Retina (tissue), 1 donor: ENCODE measurements around the gene TEX22.

Source experiments
- DNase-seq: peaks from one replicate; pipeline ENCODE4 v3.0.0-alpha.2; 2016

The TEX22 gene

GRCh38 chr14:105422695-105423487 lies 24.6 kb downstream of the TEX22 start:
- DNase-seq, result no peak

- no peak for DNase-seq
These were observed 25.3 kb downstream of the TEX22 start for GRCh38 chr14:105423488-105424195.

- DNase-seq, result no peak
These were observed 26.5 kb downstream of the TEX22 start for GRCh38 chr14:105424861-105425260.

GRCh38 chr14:105425823-105426247 lies 27.5 kb downstream of the TEX22 start:
- DNase-seq, result no peak

GRCh38 chr14:105426416-105427130 lies 28.2 kb downstream of the TEX22 start:
- no peak for DNase-seq

GRCh38 chr14:105427412-105427811 lies 29.1 kb downstream of the TEX22 start:
- no peak for DNase-seq

GRCh38 chr14:105427936-105428485 lies 29.7 kb downstream of the TEX22 start:
- no peak for DNase-seq

- no peak for DNase-seq
These were observed 31.7 kb downstream of the TEX22 start for GRCh38 chr14:105430042-105430441.

- DNase-seq, result no peak
These were observed 32.2 kb downstream of the TEX22 start for GRCh38 chr14:105430565-105430964.

GRCh38 chr14:105431256-105431655 lies 32.9 kb downstream of the TEX22 start:
- no peak for DNase-seq

GRCh38 chr14:105432657-105433056 lies 34.3 kb downstream of the TEX22 start:
- no peak for DNase-seq

GRCh38 chr14:105433161-105433605 lies 34.8 kb downstream of the TEX22 start:
- DNase-seq, result no peak

- DNase-seq, result no peak
These were observed 38.1 kb downstream of the TEX22 start for GRCh38 chr14:105436402-105436801.

GRCh38 chr14:105436891-105437722 lies 38.8 kb downstream of the TEX22 start:
- no peak for DNase-seq

GRCh38 chr14:105437723-105438500 lies 39.6 kb downstream of the TEX22 start:
- DNase-seq, result no peak

GRCh38 chr14:105439179-105439578 lies 40.8 kb downstream of the TEX22 start:
- DNase-seq, result no peak

- DNase-seq, result no peak
These were observed 41.6 kb downstream of the TEX22 start for GRCh38 chr14:105439710-105440553.

- DNase-seq, result no peak
These were observed 42.2 kb downstream of the TEX22 start for GRCh38 chr14:105440554-105440900.

GRCh38 chr14:105440992-105441391 lies 42.7 kb downstream of the TEX22 start:
- DNase-seq, result no peak

GRCh38 chr14:105442125-105442524 lies 43.8 kb downstream of the TEX22 start:
- no peak for DNase-seq

GRCh38 chr14:105442834-105443233 lies 44.5 kb downstream of the TEX22 start:
- no peak for DNase-seq
